HCT116 (cell line): ENCODE measurements around the gene NR2F6. TPM values are rescaled to one million over a fixed set of nuclear protein-coding genes. Genes with fewer than 3 reads are reported as not detected.

ENCODE experiments used
- ATAC-seq: fragments of 200-7000 bp; cut with Tn5 transposase; 2 replicates; pipeline ENCODE4 v1.9.1; 2020; ENCODE audit warnings: mild to moderate bottlenecking, moderate library complexity
- BruUV-seq: library from RNA; stranded (reverse); fragments of 400-500 nt; replicated peaks from 2 replicates; lab custom pipeline; 2021; lab: Mats Ljungman, UMichigan
- CTCF ChIA-PET: fragments of 300-600 bp; sonication (Branson Sonifier 250); formaldehyde crosslinking; loops from one replicate; lab custom pipeline; 2021; ENCODE audit warnings: antibody characterized with exemption; lab: Charles Lee
- POLR2A ChIA-PET: fragments of 300-600, 350-600 bp; sonication (Branson Sonifier 250); formaldehyde crosslinking; loops from one replicate; lab custom pipeline; 2021; ENCODE audit warnings: antibody characterized with exemption; lab: Charles Lee
- RAD21 ChIA-PET, 2 experiments: fragments of 300-600 bp; sonication (Branson Sonifier 250); formaldehyde crosslinking; loops; one replicate each; lab custom pipeline; 2023; ENCODE audit warnings: low total read pairs in 2 of 2; ENCODE audit not compliant: uncharacterized antibody in 2 of 2, unreplicated experiment in 2 of 2, low non-redundant PET in 1 of 2; lab: Charles Lee
- DNase-seq: peaks from one replicate; pipeline ENCODE4 v3.0.0-alpha.2; 2010; ENCODE audit warnings: low read depth, low spot score
- H2AFZ ChIP-seq: fragments of 200-600 bp; shearing (Covaris generic), sonication (generic); 2 replicates; pipeline ENCODE4 v1.6.1; 2017; ENCODE audit warnings: low read depth, mixed run types, mixed read lengths, antibody characterized with exemption, low read length; ENCODE audit not compliant: poor library complexity, severe bottlenecking
- H3K27ac ChIP-seq: 2 replicates; pipeline ENCODE4 v1.5.1; 2012; ENCODE audit warnings: low read depth, low read length
- H3K27me3 ChIP-seq: fragments of 200-600 bp; sonication (generic); 2 replicates; pipeline ENCODE4 v1.6.1; 2016; ENCODE audit warnings: mixed run types, low read length, mixed read lengths; ENCODE audit not compliant: insufficient read depth
- H3K36me3 ChIP-seq, 2 experiments: fragments of 200-500 bp in 1 of 2; fragments of 200-600 bp in 1 of 2; sonication (Bioruptor generic) in 1 of 2; sonication (generic) in 1 of 2; 2 replicates each; pipeline versions ENCODE4 v1.5.1 to v1.6.1; 2014 to 2016; ENCODE audit warnings: low read length in 2 of 2, inconsistent platforms in 1 of 2, mixed read lengths in 1 of 2, mixed run types in 1 of 2; ENCODE audit not compliant: insufficient read depth in 2 of 2, control insufficient read depth in 1 of 2
- H3K4me1 ChIP-seq, 2 experiments: fragments of 200-600 bp in 1 of 2; sonication (generic) in 1 of 2; 2 replicates each; pipeline versions ENCODE4 v1.5.1 to v1.6.1; 2012 to 2017; ENCODE audit warnings: low read length in 2 of 2, inconsistent platforms in 1 of 2, mild to moderate bottlenecking in 1 of 2, mixed read lengths in 1 of 2, mixed run types in 1 of 2, moderate library complexity in 1 of 2; ENCODE audit not compliant: insufficient read depth in 2 of 2, control insufficient read depth in 1 of 2
- H3K4me2 ChIP-seq: fragments of 200-600 bp; sonication (generic); 2 replicates; pipeline ENCODE4 v1.6.1; 2017; ENCODE audit warnings: mixed run types, low read length, mixed read lengths
- H3K4me3 ChIP-seq, 2 experiments: fragments of 200-600 bp in 1 of 2; sonication (generic) in 1 of 2; replicated peaks in 1 of 2; 2 replicates each; pipeline ENCODE4 v1.5.1; 2011 to 2016; ENCODE audit warnings: low read length in 2 of 2, control low read depth in 1 of 2, low read depth in 1 of 2, mild to moderate bottlenecking in 1 of 2, mixed read lengths in 1 of 2, mixed run types in 1 of 2
- H3K79me2 ChIP-seq: fragments of 200-600 bp; sonication (generic); 2 replicates; pipeline ENCODE4 v1.6.1; 2017; ENCODE audit warnings: mild to moderate bottlenecking, mixed run types, low read length, moderate library complexity, mixed read lengths; ENCODE audit not compliant: insufficient read depth
- H3K9ac ChIP-seq: fragments of 200-600 bp; sonication (generic); 2 replicates; pipeline ENCODE4 v1.6.1; 2016; ENCODE audit warnings: low read length, mixed read lengths
- H3K9me2 ChIP-seq: fragments of 200-600 bp; sonication (generic), shearing (Covaris generic); 2 replicates; pipeline ENCODE4 v1.6.1; 2017; ENCODE audit warnings: mixed run types, mild to moderate bottlenecking, moderate library complexity; ENCODE audit not compliant: insufficient read depth
- H3K9me3 ChIP-seq, 2 experiments: fragments of 200-500 bp in 1 of 2; fragments of 200-600 bp in 1 of 2; sonication (Bioruptor generic) in 1 of 2; sonication (generic) in 1 of 2; 2 replicates each; pipeline ENCODE4 v1.6.1; 2014 to 2017; ENCODE audit warnings: low read length in 2 of 2, mixed read lengths in 2 of 2, inconsistent platforms in 1 of 2, low read depth in 1 of 2, mild to moderate bottlenecking in 1 of 2, mixed run types in 1 of 2, moderate library complexity in 1 of 2; ENCODE audit not compliant: control insufficient read depth in 1 of 2, insufficient read depth in 1 of 2
- H4K20me1 ChIP-seq: fragments of 200-600 bp; sonication (generic), shearing (Covaris generic); 2 replicates; pipeline ENCODE4 v1.6.1; 2017; ENCODE audit warnings: mixed run types, mild to moderate bottlenecking, moderate library complexity; ENCODE audit not compliant: insufficient read depth
- FOSL1 ChIP-seq: IDR thresholded peaks from 2 replicates; pipeline ENCODE4 v1.6.1; 2012; ENCODE audit warnings: low read depth
- JUND ChIP-seq: IDR thresholded peaks from 2 replicates; pipeline ENCODE4 v1.6.1; 2012
- RAD21 ChIP-seq: IDR thresholded peaks from 2 replicates; pipeline ENCODE4 v1.6.1; 2012; ENCODE audit warnings: low read depth, mild to moderate bottlenecking
- SP1 ChIP-seq: IDR thresholded peaks from 2 replicates; pipeline ENCODE4 v1.6.1; 2012; ENCODE audit warnings: low read depth
- YY1 ChIP-seq: IDR thresholded peaks from 2 replicates; pipeline ENCODE4 v1.6.1; 2011; ENCODE audit warnings: low read length, low read depth, moderate library complexity, mild to moderate bottlenecking; ENCODE audit not compliant: insufficient replicate concordance; ENCODE audit errors: extremely low read depth
- ZBTB33 ChIP-seq: IDR thresholded peaks from 2 replicates; pipeline ENCODE4 v1.6.1; 2011; ENCODE audit warnings: mild to moderate bottlenecking, low read length, moderate library complexity; ENCODE audit not compliant: insufficient replicate concordance; ENCODE audit errors: extremely low read depth
- ZNF274 ChIP-seq: fragments of 200-500 bp; sonication (Bioruptor generic); IDR thresholded peaks from 2 replicates; pipeline ENCODE4 v1.6.1; 2014; ENCODE audit warnings: mild to moderate bottlenecking, low read depth, low read length, inconsistent platforms
- intact Hi-C: fragments of 100-400 bp; cut with micrococcal nuclease; formaldehyde crosslinking; loops from 2 replicates; pipeline ENCODE4 v1.10.0; 2022
- total RNA-seq: library from RNA; stranded (reverse); gene quantifications from one replicate; pipeline ENCODE4 v1.2.1, GENCODE V29; 2021; ENCODE audit not compliant: unreplicated experiment
- TF ChIP-seq, protein P1 (sequence below): IDR thresholded peaks from 2 replicates; pipeline ENCODE4 v1.6.1; 2012
- TF ChIP-seq, protein P2 (sequence below): IDR thresholded peaks from 2 replicates; pipeline ENCODE4 v1.6.1; 2012; ENCODE audit warnings: low read depth

NR2F6 gene
- total RNA-seq, 1 experiment from 2014 or later: 88.0 TPM

GRCh38 chr19:17286752-17287151 lies 41.0 kb upstream of the NR2F6 start:
- Histone ChIP-seq H3K27ac (no peak overlapping the region), H3K4me3 (no peak overlapping the region), H3K27me3 (no peaks in the 10 kb centered on the region), H2AFZ (no peak overlapping the region), H3K79me2 (peaks cover 12% of the 10 kb centered on the region; the same call in 1 of the 2 replicates), H3K4me1 (peaks cover 2 to 40% of the 10 kb centered on the region in 2 experiments; a peak in 2 of 4 replicates), H3K9me3 (no peaks in the 10 kb centered on the region), H3K9ac (no peak overlapping the region), H3K36me3 (peaks cover 0 to 6% of the 10 kb centered on the region in 2 experiments; a peak in 1 of 4 replicates), H3K9me2 (no peaks in the 10 kb centered on the region), H3K4me2 (no peak overlapping the region), H4K20me1 (no peaks in the 10 kb centered on the region)
- DNase-seq: no peak
- ATAC-seq: no peak
- ChIA-PET RAD21 (no interaction called here), CTCF (interaction anchor here (0.6 kb wide), 1 partner anchor 219 kb away, joined by 3 read pairs; no protein-coding TSS in a partner anchor), POLR2A (no interaction called here)
- TF ChIP-seq, protein P1, sequence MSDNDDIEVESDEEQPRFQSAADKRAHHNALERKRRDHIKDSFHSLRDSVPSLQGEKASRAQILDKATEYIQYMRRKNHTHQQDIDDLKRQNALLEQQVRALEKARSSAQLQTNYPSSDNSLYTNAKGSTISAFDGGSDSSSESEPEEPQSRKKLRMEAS: no peak
- TF ChIP-seq ZNF274 (no peak), YY1 (no peak), ZBTB33 (no peak), JUND (no peak), FOSL1 (no peak), RAD21 (no peak), SP1 (no peak)
- TF ChIP-seq, protein P2, sequence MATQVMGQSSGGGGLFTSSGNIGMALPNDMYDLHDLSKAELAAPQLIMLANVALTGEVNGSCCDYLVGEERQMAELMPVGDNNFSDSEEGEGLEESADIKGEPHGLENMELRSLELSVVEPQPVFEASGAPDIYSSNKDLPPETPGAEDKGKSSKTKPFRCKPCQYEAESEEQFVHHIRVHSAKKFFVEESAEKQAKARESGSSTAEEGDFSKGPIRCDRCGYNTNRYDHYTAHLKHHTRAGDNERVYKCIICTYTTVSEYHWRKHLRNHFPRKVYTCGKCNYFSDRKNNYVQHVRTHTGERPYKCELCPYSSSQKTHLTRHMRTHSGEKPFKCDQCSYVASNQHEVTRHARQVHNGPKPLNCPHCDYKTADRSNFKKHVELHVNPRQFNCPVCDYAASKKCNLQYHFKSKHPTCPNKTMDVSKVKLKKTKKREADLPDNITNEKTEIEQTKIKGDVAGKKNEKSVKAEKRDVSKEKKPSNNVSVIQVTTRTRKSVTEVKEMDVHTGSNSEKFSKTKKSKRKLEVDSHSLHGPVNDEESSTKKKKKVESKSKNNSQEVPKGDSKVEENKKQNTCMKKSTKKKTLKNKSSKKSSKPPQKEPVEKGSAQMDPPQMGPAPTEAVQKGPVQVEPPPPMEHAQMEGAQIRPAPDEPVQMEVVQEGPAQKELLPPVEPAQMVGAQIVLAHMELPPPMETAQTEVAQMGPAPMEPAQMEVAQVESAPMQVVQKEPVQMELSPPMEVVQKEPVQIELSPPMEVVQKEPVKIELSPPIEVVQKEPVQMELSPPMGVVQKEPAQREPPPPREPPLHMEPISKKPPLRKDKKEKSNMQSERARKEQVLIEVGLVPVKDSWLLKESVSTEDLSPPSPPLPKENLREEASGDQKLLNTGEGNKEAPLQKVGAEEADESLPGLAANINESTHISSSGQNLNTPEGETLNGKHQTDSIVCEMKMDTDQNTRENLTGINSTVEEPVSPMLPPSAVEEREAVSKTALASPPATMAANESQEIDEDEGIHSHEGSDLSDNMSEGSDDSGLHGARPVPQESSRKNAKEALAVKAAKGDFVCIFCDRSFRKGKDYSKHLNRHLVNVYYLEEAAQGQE: no peak
- no TSS peak for BruUV-seq
- intact Hi-C loops: no loop called here
